HG03060 (cell line): ENCODE measurements around the gene RHBDL3.

Source experiments
- ATAC-seq: cut with Tn5 transposase; IDR thresholded peaks from one replicate; pipeline ENCODE4 v1.9.1; 2021; ENCODE audit warnings: low read depth, moderate number of reproducible peaks; ENCODE audit not compliant: unreplicated experiment

RHBDL3 gene

DNA sequence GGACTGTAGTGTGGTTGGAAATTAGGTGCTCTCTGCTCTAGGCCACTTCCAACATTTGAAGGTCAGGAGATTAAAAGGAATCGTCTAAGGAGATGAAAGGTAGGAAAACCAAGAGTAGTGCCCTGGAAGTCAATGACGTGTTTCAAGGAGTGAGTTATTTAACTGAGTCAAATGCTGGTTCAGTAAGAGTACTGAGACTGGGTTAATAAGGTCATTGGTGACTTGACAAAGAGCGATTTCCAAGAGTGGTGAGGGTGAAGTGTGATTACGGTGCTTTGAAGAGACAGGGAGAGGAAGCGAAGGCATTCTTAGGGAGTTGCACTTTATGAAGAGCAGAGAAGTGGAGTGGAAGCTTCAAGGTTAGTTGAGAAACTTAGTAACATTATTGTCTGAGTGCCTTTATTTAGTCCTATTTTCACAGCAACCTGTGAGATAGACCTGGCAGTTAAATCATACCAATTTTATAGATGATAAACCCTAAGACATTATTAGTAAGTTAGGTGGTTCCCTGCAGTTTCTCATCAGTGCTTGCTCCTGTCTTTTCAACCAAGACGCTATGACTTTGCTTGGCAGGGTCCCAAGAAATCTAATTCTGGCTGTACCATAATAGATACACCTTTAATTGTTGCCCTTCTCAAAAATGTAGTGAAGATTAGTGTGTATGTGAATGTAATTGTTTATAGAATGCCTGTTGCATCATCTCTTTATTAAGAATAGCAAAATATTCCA, 90.2 kb downstream of the RHBDL3 start:
- ATAC-seq, result no peak

DNA sequence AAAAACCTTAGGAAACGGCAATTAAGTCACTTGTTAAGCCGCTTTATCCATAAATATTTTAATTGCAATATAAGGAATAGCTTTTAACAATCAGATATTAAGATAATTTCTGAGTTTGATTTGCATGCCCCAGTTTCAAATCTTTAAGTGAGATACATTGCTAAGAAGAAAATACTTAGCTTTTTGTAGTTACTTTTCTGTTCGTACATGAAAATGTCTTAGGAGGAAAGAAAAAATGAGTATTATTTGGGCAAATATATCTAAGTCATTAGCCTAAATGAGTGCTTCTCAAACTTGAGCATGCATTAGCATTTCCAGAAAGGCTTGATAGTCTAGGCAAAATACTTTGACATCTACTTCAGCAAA, 90.7 kb downstream of the RHBDL3 start:
- ATAC-seq, result no peak

DNA sequence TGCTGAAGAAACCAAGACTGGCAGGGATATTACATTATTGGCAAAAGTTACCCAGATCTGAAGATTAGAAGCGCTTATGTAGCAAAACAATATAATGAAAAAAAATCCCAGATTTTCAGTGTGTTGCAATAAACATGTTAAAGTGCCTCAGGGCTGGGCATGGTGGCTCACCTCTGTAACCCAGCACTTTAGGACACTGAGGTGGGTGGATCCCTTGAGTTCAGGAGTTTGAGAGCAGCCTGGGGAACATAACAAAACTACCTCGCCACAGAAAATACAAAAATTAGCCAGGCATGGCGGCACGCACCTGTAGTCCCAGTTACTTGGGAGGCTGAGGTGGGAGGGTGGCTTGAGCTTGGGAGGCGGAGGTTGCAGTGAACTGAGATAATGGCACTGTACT, 91.1 kb downstream of the RHBDL3 start:
- no peak for ATAC-seq

DNA sequence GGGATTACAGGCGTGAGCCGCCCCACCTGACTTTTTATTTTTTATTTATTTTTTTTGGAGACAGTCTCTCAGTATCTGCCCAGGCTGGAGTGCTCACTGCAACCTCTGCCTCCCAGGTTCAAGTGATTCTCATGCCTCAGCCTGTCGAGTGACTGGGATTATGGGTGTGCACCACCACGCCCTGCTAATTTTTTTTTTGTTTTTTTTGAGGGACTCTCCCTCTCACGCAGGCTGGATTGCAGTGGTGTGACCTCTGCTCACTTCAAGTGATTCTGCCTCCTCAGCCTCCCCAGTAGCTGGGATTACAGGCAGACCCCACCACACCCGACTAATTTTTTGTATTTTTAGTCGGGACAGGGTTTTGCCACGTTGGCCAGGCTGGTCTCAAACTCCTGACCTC, 92.0 kb downstream of the RHBDL3 start:
- no peak for ATAC-seq

DNA sequence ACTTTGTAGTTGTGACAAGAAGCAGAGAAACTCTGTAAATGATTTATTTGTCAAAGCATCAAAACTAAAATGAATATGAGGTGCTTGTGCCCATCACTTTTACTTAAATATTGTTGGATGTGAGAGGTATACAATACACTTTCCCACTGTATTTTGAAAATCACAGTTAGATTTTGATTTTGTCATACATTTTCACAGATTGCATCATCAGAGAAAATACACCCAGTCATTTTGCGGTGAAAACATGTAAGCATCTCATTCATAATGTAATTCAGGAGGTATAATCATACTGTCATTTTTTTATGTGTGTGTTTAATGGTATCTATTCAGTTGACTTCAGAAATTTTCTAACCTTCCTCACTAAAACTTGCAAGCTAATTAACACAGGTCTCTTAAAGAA, 95.6 kb downstream of the RHBDL3 start:
- no peak for ATAC-seq

DNA sequence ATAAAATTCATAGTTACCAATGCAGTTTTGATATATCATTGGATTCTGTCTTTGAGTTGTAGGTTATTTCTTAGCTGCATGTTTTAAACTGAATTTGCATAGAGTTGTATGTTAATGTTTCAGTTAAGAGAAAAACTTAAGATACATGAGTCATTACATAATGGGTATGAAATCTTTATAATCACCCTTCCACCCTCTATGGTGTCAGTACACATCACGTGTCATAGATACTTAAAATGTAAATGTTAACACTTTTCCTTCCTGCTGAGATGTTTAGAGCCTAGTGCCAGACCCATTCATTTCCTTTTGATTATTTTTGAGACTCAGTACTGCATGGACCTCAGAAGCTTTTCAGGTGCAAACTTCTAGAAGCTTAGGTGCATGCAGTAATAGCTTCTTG, 104.8 kb downstream of the RHBDL3 start:
- ATAC-seq, result no peak
